HFFc6 (cell line): ENCODE data around the gene PNRC1. TPM values are rescaled to one million over a fixed set of nuclear protein-coding genes. Genes with fewer than 3 reads are reported as not detected.

Experiments used
- DNase-seq: peaks from one replicate; pipeline ENCODE4 v3.0.0-alpha.2; 2018
- H3K27ac Mint-ChIP-seq: 2 replicates; pipeline ENCODE4 v1.8.0; 2020; ENCODE audit warnings: mild to moderate bottlenecking, mixed read lengths
- H3K27me3 Mint-ChIP-seq: 2 replicates; pipeline ENCODE4 v1.8.0; 2021; ENCODE audit warnings: mild to moderate bottlenecking, moderate library complexity, mixed read lengths; ENCODE audit not compliant: insufficient read depth
- H3K36me3 Mint-ChIP-seq: 2 replicates; pipeline ENCODE4 v1.8.0; 2021; ENCODE audit warnings: low read depth, mixed read lengths
- H3K4me1 Mint-ChIP-seq: 2 replicates; pipeline ENCODE4 v1.8.0; 2020; ENCODE audit warnings: low read depth, mixed read lengths
- H3K4me3 Mint-ChIP-seq: 2 replicates; pipeline ENCODE4 v1.8.0; 2020; ENCODE audit warnings: mild to moderate bottlenecking, moderate library complexity, mixed read lengths
- H3K9me3 Mint-ChIP-seq: 2 replicates; pipeline ENCODE4 v1.8.0; 2020; ENCODE audit warnings: mild to moderate bottlenecking, mixed read lengths
- total RNA-seq, 6 experiments: library from RNA; stranded (reverse); fragmentation: NEBNext Ultra II Directional; extraction: Animal tissue kit (Norgen Biotek cat#: 25700); gene quantifications; 2 replicates in 1 of 6; 3 replicates in 5 of 6; pipeline ENCODE4 v1.2.3, GENCODE V29; 2021
- TF ChIP-seq, protein P1 (sequence below): fragments of 200-600 bp; sonication (generic); IDR thresholded peaks from 2 replicates; pipeline ENCODE4 v1.5.0; 2021; ENCODE audit warnings: antibody characterized with exemption, mild to moderate bottlenecking

PNRC1 gene
- total RNA-seq, 6 experiments from 2014 or later, result 42.2 to 63.2 (median 52.8) TPM

GRCh38 chr6:89045011-89045387 lies 35.6 kb upstream of the PNRC1 start:
- Mint-ChIP-seq H3K27me3 (peaks cover 3% of the 10 kb centered on the region), H3K36me3 (no peaks in the 10 kb centered on the region), H3K4me3 (no peak overlapping the region), H3K27ac (no peak overlapping the region), H3K9me3 (no peaks in the 10 kb centered on the region), H3K4me1 (peaks cover 13% of the 10 kb centered on the region; the same call in 1 of the 2 replicates)
- TF ChIP-seq, protein P1, sequence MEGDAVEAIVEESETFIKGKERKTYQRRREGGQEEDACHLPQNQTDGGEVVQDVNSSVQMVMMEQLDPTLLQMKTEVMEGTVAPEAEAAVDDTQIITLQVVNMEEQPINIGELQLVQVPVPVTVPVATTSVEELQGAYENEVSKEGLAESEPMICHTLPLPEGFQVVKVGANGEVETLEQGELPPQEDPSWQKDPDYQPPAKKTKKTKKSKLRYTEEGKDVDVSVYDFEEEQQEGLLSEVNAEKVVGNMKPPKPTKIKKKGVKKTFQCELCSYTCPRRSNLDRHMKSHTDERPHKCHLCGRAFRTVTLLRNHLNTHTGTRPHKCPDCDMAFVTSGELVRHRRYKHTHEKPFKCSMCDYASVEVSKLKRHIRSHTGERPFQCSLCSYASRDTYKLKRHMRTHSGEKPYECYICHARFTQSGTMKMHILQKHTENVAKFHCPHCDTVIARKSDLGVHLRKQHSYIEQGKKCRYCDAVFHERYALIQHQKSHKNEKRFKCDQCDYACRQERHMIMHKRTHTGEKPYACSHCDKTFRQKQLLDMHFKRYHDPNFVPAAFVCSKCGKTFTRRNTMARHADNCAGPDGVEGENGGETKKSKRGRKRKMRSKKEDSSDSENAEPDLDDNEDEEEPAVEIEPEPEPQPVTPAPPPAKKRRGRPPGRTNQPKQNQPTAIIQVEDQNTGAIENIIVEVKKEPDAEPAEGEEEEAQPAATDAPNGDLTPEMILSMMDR, result no peak
- DNase-seq, result no peak

DNA sequence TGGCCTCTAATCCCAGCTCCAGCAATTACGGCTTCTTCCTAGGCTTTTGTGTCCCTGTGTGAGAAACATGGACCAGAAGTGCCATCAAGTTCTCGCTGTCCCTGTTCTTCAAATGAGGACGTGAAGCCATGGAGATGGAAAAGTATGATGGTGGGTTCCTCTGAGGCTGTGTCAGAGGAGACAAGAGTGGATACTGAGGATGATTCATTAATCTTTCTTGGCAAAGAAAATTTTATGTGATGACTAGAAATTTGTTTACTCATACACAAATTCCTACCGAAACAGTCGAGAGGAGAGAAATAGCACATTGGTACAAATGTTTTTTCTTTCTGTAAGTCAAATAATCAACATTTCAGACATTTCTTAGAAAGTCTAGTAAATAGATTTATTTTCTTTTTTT lies 35.0 kb upstream of the PNRC1 start:
- peak; percentile 24 for DNase-seq
- TF ChIP-seq, protein P1, result no peak
- H3K9me3 Mint-ChIP-seq, result no peaks in the 10 kb centered on the region

DNA sequence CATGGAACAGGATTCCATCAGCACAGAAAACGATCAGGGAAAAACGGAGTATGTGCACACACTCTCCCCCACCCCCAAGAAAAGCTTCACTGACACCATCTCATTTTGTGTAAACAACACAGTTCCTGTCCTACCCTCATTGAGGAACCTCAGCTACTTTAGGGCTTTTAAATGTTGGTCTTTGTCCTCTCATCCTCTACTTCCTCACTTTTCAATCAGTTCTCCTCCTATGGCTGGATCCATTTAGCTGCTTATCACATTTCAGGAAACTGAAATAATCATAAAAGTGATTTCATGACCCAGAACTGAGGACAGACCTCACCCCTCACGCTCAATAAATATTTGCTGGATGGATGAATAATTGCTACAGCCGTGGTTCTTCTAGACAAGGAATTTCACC lies 33.1 kb upstream of the PNRC1 start:
- Mint-ChIP-seq H3K27ac (no peak overlapping the region), H3K36me3 (no peaks in the 10 kb centered on the region), H3K4me1 (peaks cover 13% of the 10 kb centered on the region; the same call in 1 of the 2 replicates), H3K27me3 (no peaks in the 10 kb centered on the region; the same call in 1 of the 2 replicates), H3K9me3 (no peaks in the 10 kb centered on the region), H3K4me3 (no peak overlapping the region)
- TF ChIP-seq, protein P1, result no peak
- no peak for DNase-seq

More for the DNA sequence above, 35.0 kb upstream of the PNRC1 start:
- H3K27me3 Mint-ChIP-seq, result peaks cover 3% of the 10 kb centered on the region
- H3K4me1 Mint-ChIP-seq, result peaks cover 13% of the 10 kb centered on the region; the same call in 1 of the 2 replicates
- no peaks in the 10 kb centered on the region for H3K36me3 Mint-ChIP-seq
- no peak overlapping the region for H3K27ac Mint-ChIP-seq
- no peak overlapping the region for H3K4me3 Mint-ChIP-seq

- TF ChIP-seq, protein P1, result no peak
- H3K36me3 Mint-ChIP-seq, result no peaks in the 10 kb centered on the region
- no peak for DNase-seq
- peaks cover 13% of the 10 kb centered on the region; the same call in 1 of the 2 replicates for H3K4me1 Mint-ChIP-seq
- H3K27me3 Mint-ChIP-seq, result no peaks in the 10 kb centered on the region; the same call in 1 of the 2 replicates
- H3K9me3 Mint-ChIP-seq, result no peaks in the 10 kb centered on the region
- H3K27ac Mint-ChIP-seq, result no peak overlapping the region
- H3K4me3 Mint-ChIP-seq, result no peak overlapping the region
Observed at GRCh38 chr6:89048288-89048923, 32.1 kb upstream of the PNRC1 start.

GRCh38 chr6:89048985-89049384 lies 31.6 kb upstream of the PNRC1 start:
- H3K4me1 Mint-ChIP-seq, result peaks cover 13% of the 10 kb centered on the region; the same call in 1 of the 2 replicates
- no peak overlapping the region for H3K4me3 Mint-ChIP-seq
- TF ChIP-seq, protein P1, result no peak
- H3K27me3 Mint-ChIP-seq, result peaks cover 2% of the 10 kb centered on the region
- H3K9me3 Mint-ChIP-seq, result no peaks in the 10 kb centered on the region
- no peak overlapping the region for H3K27ac Mint-ChIP-seq
- DNase-seq, result no peak
- H3K36me3 Mint-ChIP-seq, result no peaks in the 10 kb centered on the region
